ENCODE measurements around the gene FAM98B.

- no peak for TF ChIP-seq GABPB1 (CRISPR knock-in tag; IDR thresholded peaks at IDR 0.05)
- TF ChIP-seq CTCF (IDR thresholded peaks at IDR 0.05), result no peak
- no peak for TF ChIP-seq MLX (CRISPR knock-in tag; IDR thresholded peaks at IDR 0.05)
- no peak for TF ChIP-seq SMAD3 (CRISPR knock-in tag; IDR thresholded peaks at IDR 0.05; ENCODE audit: borderline replicate concordance)
- TF ChIP-seq CREM (CRISPR knock-in tag; IDR thresholded peaks at IDR 0.05), result no peak
- TF ChIP-seq, protein P1, sequence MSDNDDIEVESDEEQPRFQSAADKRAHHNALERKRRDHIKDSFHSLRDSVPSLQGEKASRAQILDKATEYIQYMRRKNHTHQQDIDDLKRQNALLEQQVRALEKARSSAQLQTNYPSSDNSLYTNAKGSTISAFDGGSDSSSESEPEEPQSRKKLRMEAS (CRISPR knock-in tag; IDR thresholded peaks at IDR 0.05), result no peak
- no peak for TF ChIP-seq TCF7 (CRISPR knock-in tag; IDR thresholded peaks at IDR 0.05; ENCODE audit: low read depth)
- TF ChIP-seq NR1H2 (CRISPR knock-in tag; IDR thresholded peaks at IDR 0.05), result no peak
- no peak for TF ChIP-seq FOXJ3 (CRISPR knock-in tag; IDR thresholded peaks at IDR 0.05; ENCODE audit: borderline replicate concordance)
- no peak for TF ChIP-seq SOX15 (CRISPR knock-in tag; IDR thresholded peaks at IDR 0.05)
- TF ChIP-seq IRF2 (CRISPR knock-in tag; IDR thresholded peaks at IDR 0.05; ENCODE audit: borderline replicate concordance, low read depth), result no peak
- TF ChIP-seq, protein P2, sequence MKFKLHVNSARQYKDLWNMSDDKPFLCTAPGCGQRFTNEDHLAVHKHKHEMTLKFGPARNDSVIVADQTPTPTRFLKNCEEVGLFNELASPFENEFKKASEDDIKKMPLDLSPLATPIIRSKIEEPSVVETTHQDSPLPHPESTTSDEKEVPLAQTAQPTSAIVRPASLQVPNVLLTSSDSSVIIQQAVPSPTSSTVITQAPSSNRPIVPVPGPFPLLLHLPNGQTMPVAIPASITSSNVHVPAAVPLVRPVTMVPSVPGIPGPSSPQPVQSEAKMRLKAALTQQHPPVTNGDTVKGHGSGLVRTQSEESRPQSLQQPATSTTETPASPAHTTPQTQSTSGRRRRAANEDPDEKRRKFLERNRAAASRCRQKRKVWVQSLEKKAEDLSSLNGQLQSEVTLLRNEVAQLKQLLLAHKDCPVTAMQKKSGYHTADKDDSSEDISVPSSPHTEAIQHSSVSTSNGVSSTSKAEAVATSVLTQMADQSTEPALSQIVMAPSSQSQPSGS (CRISPR knock-in tag; IDR thresholded peaks at IDR 0.05; ENCODE audit: borderline replicate concordance, low read depth), result no peak
Measured at GRCh38 chr15:38533926-38534325, 80.0 kb downstream of the FAM98B start.
